Stimulated activated effector memory CD8-positive, alpha-beta T cell treated with anti-CD3 and anti-CD28 coated beads, Interleukin-12 subunit alpha, Interleukin-12 subunit beta, amount 100 ng/mL, for 72 hours (primary cell): Measurements from ENCODE around the gene ELP4.
A peak's percentile ranks its signal among the peaks of the same experiment; 100 is the strongest.
"Not testable (repeated sequence)": the region's sequence is repeated elsewhere in the genome, so short reads cannot be mapped to it uniquely, and the experiment has no call there.

Source experiments
- ATAC-seq: fragments of 150-1000 bp; cut with Tn5 transposase; 2 replicates; pipeline ENCODE4 v1.10.0; 2021
- DNase-seq, 2 donors: peaks; one replicate each; pipeline ENCODE4 v3.0.0; 2021 to 2022; ENCODE audit warnings: low spot score in 2 of 2
- H3K27ac Mint-ChIP-seq: one replicate; pipeline ENCODE4 v1.8.0; 2022; ENCODE audit warnings: mild to moderate bottlenecking, mixed read lengths
- H3K36me3 Mint-ChIP-seq: one replicate; pipeline ENCODE4 v1.8.0; 2022; ENCODE audit warnings: mild to moderate bottlenecking, mixed read lengths
- H3K4me1 Mint-ChIP-seq: one replicate; pipeline ENCODE4 v1.8.0; 2022; ENCODE audit warnings: mixed read lengths
- H3K4me3 Mint-ChIP-seq: one replicate; pipeline ENCODE4 v1.8.0; 2022; ENCODE audit warnings: mild to moderate bottlenecking, mixed read lengths
- H3K9me3 Mint-ChIP-seq: one replicate; pipeline ENCODE4 v1.8.0; 2022; ENCODE audit warnings: mixed read lengths

The ELP4 gene

DNA sequence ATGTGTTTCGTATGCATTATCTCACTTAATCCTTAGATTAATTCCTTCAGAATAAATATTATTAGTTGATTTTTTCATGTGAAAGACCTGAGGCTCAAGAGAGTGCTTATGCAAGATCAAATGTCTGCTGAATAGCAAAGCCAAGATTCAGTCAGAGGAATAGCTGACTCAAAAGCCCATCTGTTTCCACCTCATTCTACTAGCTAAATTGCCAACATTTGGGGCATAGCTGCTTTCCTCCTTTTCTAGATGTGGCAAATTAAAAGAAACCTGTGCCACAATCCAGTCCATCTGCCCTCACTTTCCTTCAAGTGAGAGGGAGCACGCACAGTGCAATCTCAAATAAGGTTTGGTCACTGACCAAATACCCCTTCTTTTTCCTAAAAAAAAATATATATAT, 180.5 kb downstream of the ELP4 start:
- no peak overlapping the region for H3K27ac Mint-ChIP-seq
- no peak overlapping the region for H3K4me3 Mint-ChIP-seq
- H3K36me3 Mint-ChIP-seq, result no peaks in the 10 kb centered on the region
- ATAC-seq (no peak), DNase-seq (no peak)
- H3K4me1 Mint-ChIP-seq, result no peaks in the 10 kb centered on the region
- H3K9me3 Mint-ChIP-seq, result no peaks in the 10 kb centered on the region

GRCh38 chr11:31690516-31690915, 180.9 kb downstream of the ELP4 start:
- DNase-seq, result no peak
- Mint-ChIP-seq H3K4me3 (no peak overlapping the region), H3K36me3 (no peaks in the 10 kb centered on the region), H3K27ac (no peak overlapping the region), H3K9me3 (no peaks in the 10 kb centered on the region), H3K4me1 (no peaks in the 10 kb centered on the region)
- no peak for ATAC-seq

DNA sequence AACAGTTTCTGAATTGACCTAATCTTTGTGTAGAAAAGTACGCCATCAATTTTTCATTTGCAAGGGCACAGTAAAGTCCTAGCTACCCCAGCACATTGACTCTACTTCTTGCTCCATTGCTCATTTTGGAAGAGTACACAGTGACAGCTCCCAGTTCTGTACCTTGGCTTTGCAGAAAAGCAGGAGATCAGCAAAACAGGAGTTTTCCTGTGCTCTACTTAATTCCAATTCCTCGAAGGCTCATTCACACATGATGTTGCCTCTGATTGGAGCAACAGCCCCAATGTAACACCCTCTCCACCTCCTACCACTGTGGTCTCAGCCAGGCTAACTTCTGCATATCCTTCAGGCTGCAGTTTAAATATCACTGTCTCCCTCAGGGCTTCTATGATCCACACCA, 182.9 kb downstream of the ELP4 start:
- Mint-ChIP-seq H3K4me1 (peaks cover 13% of the 10 kb centered on the region), H3K27ac (no peak overlapping the region), H3K36me3 (no peaks in the 10 kb centered on the region), H3K9me3 (no peaks in the 10 kb centered on the region), H3K4me3 (no peak overlapping the region)
- DNase-seq (no peak), ATAC-seq (no peak)

DNA sequence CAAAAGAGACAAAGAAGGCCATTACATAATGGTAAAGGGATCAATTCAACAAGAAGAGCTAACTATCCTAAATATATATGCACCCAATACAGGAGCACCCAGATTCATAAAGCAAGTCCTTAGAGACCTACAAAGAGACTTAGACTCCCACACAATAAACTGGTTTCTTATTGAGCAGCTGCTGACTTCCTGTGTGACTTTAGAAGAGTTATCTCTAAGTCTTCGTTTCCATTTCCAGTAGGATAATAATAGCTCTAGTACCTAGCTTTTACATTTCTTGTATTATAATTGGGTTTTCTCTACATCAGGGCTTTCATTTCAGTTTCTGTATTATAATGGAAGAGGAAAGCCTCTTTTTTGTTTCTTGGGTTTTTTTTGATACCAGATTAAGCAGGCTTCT, 187.5 kb downstream of the ELP4 start:
- not testable (repeated sequence) for H3K27ac Mint-ChIP-seq, H3K4me3 Mint-ChIP-seq

DNA sequence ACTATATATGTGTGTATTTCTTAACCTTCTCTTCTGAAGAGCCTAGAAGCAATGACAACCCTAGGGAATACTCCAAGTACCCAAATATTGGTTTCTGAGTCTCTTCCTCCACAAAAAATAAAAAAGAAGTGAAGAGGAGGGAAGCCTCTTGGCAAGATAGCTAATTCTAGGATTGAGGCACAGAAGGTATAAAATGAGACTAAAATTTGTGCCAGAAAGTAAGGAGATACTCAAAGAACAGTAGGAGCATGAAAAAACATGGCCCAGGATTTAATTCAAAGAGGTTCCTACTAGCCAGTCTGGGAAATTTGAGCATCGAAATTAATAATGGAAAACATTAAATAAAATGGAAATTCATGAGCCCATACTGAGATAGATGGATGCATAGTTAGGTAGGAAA, 189.5 kb downstream of the ELP4 start:
- H3K27ac Mint-ChIP-seq, result no peak overlapping the region
- peaks cover 13% of the 10 kb centered on the region for H3K4me1 Mint-ChIP-seq
- no peaks in the 10 kb centered on the region for H3K36me3 Mint-ChIP-seq
- H3K4me3 Mint-ChIP-seq, result no peak overlapping the region
- DNase-seq (no peak), ATAC-seq (no peak)
- no peaks in the 10 kb centered on the region for H3K9me3 Mint-ChIP-seq

More for the DNA sequence above, 187.5 kb downstream of the ELP4 start:
- peaks cover 13% of the 10 kb centered on the region for H3K4me1 Mint-ChIP-seq
- H3K9me3 Mint-ChIP-seq, DNase-seq, ATAC-seq, H3K36me3 Mint-ChIP-seq: not testable (repeated sequence)

- Mint-ChIP-seq H3K9me3 (no peaks in the 10 kb centered on the region), H3K4me3 (no peak overlapping the region), H3K27ac (no peak overlapping the region), H3K36me3 (no peaks in the 10 kb centered on the region), H3K4me1 (no peaks in the 10 kb centered on the region)
- DNase-seq (no peak), ATAC-seq (no peak)
These were observed 193.4 kb downstream of the ELP4 start for GRCh38 chr11:31702966-31703365.

- DNase-seq (no peak), ATAC-seq (no peak)
- Mint-ChIP-seq H3K4me3 (no peak overlapping the region), H3K27ac (no peak overlapping the region), H3K36me3 (no peaks in the 10 kb centered on the region), H3K4me1 (no peaks in the 10 kb centered on the region), H3K9me3 (no peaks in the 10 kb centered on the region)
These were observed 196.8 kb downstream of the ELP4 start for GRCh38 chr11:31706357-31706756.

DNA sequence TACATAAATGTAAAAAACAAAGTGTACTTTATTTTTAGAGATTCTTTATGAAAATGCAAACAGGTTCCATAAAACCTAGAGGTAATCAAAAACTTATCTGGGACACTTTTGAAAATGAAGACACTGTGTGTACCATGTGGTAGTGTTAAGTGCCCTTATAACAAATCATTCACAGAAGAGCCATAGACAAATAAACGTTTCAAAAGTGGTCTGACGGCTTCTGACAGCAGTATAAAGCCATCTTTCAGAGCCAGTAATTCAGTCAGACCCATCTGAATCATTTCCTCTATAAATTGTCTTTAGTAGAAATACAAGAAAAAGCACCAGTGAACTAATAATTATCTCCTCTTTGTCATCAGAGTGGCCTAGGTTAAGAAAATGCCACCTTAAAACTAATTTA, 201.6 kb downstream of the ELP4 start:
- no peak overlapping the region for H3K4me3 Mint-ChIP-seq
- no peaks in the 10 kb centered on the region for H3K36me3 Mint-ChIP-seq
- peaks cover 6% of the 10 kb centered on the region for H3K4me1 Mint-ChIP-seq
- DNase-seq (no peak), ATAC-seq (no peak)
- no peak overlapping the region for H3K27ac Mint-ChIP-seq
- no peaks in the 10 kb centered on the region for H3K9me3 Mint-ChIP-seq

GRCh38 chr11:31712851-31713250, 203.3 kb downstream of the ELP4 start:
- H3K36me3 Mint-ChIP-seq, result no peaks in the 10 kb centered on the region

DNA sequence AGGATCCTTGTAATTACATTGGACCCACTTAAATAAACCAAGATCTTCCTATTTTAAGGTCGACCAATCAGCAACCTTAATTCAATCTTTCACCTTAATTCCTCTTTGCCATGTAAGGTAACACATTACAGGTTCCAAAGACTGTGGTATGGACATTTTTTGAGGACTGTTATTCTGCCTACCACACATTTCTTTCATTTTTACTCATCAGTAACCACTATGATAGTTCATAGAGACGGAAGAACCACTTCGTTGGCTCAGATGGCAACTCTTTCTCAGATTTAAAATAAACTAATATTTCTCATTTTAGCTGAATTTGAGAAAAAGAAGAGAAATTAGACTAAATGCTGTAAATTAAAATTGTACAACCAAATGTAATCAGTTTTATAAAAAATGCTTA, 205.3 kb downstream of the ELP4 start:
- H3K36me3 Mint-ChIP-seq, result no peaks in the 10 kb centered on the region
- H3K27ac Mint-ChIP-seq, result no peak overlapping the region
- peaks cover 6% of the 10 kb centered on the region for H3K4me1 Mint-ChIP-seq
- no peak overlapping the region for H3K4me3 Mint-ChIP-seq
- peak; percentile 45 for ATAC-seq
- no peaks in the 10 kb centered on the region for H3K9me3 Mint-ChIP-seq
- DNase-seq, result no peak

More at GRCh38 chr11:31712851-31713250, 203.3 kb downstream of the ELP4 start:
- no peak for DNase-seq
- Mint-ChIP-seq H3K27ac (no peak overlapping the region), H3K4me1 (peaks cover 6% of the 10 kb centered on the region), H3K4me3 (no peak overlapping the region), H3K9me3 (no peaks in the 10 kb centered on the region)
- ATAC-seq, result no peak

DNA sequence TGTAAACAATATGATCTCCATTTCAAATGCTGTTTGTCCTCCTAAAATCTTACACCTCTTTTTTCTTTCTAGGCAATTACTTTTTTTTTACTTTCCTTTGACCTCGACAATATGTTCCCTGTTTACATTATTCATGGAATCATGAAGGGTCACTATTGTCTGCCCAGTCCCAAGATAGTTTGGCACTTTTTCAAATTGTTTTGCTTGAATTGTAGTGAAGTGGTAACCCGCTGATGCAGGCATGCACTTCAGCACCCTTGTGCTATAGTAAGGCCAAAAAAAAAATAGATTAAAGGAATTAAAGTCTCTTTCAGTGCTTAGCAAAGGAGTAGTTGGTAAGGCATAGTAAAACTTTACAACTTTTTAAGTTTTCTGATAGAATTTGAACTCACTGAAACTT, 210.7 kb downstream of the ELP4 start:
- no peak overlapping the region for H3K27ac Mint-ChIP-seq
- no peaks in the 10 kb centered on the region for H3K9me3 Mint-ChIP-seq
- H3K4me3 Mint-ChIP-seq, result no peak overlapping the region
- no peaks in the 10 kb centered on the region for H3K4me1 Mint-ChIP-seq
- no peak for DNase-seq
- H3K36me3 Mint-ChIP-seq, result no peaks in the 10 kb centered on the region
- no peak for ATAC-seq

DNA sequence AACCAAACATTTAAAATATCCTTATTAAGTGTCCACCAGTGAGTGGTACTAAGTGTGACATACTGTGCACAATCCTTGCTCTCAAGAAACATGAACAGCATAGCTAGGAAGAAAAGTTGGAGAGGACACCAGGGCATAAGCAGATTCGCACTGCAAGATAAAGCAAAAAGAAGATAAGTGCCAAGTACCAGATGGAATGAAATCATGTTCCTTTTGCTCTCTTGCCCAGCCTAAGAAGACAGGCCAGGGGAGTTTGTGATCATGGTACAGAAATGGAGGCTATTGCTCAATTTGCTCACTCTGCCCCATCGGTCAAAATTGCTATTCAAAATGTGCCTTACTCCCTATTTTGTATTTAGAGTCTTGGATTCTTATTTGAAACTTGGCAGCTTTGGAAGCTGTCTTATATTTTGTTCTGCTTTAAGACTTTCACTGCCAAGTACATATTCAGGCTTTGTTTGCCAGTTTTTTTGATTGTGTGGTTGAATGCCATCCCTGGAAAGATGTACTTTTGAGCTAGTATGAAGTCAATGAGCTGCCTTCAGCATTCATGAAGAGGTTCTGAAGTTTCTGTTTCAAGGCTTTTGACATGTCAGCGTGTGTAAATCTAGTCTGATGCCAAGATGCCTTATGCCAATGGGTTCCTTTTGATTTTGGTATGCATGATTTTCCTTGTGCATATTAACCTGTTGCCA, 211.3 kb downstream of the ELP4 start:
- Mint-ChIP-seq H3K27ac (no peak overlapping the region), H3K36me3 (no peaks in the 10 kb centered on the region), H3K9me3 (no peaks in the 10 kb centered on the region), H3K4me3 (no peak overlapping the region), H3K4me1 (no peaks in the 10 kb centered on the region)
- no peak for DNase-seq
- ATAC-seq, result no peak

DNA sequence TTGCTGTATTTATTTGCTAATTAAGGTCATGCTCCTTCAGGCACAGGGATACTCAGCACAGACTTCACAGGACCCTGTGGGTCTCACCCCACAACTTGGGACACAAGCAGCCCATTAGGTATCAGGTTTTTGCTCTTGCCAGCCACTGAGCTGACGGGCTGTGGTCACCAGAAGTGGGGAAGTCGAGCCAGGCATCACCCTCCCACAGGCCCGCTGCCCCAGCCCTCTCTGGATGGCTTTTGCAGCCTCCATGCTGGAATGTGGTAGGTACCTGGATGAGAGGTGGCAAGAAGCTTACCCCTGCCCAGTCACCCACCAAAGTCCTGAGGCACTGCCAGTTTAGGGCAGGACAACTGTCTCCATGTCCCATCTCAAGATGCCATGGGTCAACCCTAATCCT, 213.2 kb downstream of the ELP4 start:
- H3K27ac Mint-ChIP-seq, result no peak overlapping the region
- H3K4me3 Mint-ChIP-seq, result no peak overlapping the region
- no peak for DNase-seq
- no peaks in the 10 kb centered on the region for H3K4me1 Mint-ChIP-seq
- no peak for ATAC-seq
- H3K9me3 Mint-ChIP-seq, result no peaks in the 10 kb centered on the region
- H3K36me3 Mint-ChIP-seq, result no peaks in the 10 kb centered on the region

DNA sequence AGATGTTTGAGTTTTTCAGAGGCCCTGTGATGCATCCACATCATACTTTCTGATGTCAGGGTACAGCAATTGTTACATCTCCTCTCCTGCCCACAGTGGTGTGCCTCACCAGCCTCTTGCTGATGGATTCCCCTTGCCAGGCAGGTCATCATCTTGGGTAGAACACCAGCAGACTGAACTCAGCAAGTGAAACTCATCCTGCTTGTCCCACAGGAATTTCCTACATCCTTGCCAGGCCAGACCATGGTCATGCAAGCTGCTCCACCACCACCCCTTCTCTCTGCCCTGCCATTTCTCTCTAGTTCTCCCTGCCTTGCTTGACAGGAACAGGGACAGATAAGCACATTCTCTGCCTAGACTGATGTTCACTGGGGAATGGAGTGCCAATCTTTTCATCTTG, 215.6 kb downstream of the ELP4 start:
- no peaks in the 10 kb centered on the region for H3K36me3 Mint-ChIP-seq
- H3K27ac Mint-ChIP-seq, result no peak overlapping the region
- no peaks in the 10 kb centered on the region for H3K4me1 Mint-ChIP-seq
- no peaks in the 10 kb centered on the region for H3K9me3 Mint-ChIP-seq
- H3K4me3 Mint-ChIP-seq, result no peak overlapping the region
- ATAC-seq (no peak), DNase-seq (no peak)

- H3K36me3 Mint-ChIP-seq, result no peaks in the 10 kb centered on the region
- no peaks in the 10 kb centered on the region for H3K4me1 Mint-ChIP-seq
- H3K27ac Mint-ChIP-seq, result no peak overlapping the region
- H3K4me3 Mint-ChIP-seq, result no peak overlapping the region
- DNase-seq (no peak), ATAC-seq (no peak)
- peaks cover 16% of the 10 kb centered on the region for H3K9me3 Mint-ChIP-seq
These were observed 218.9 kb downstream of the ELP4 start for GRCh38 chr11:31728432-31728831.

GRCh38 chr11:31740131-31740530, 230.6 kb downstream of the ELP4 start:
- Mint-ChIP-seq H3K36me3 (no peaks in the 10 kb centered on the region), H3K4me1 (no peaks in the 10 kb centered on the region), H3K4me3 (no peak overlapping the region), H3K27ac (no peak overlapping the region), H3K9me3 (peaks cover 3% of the 10 kb centered on the region)
- ATAC-seq (no peak), DNase-seq (no peak)
